RKO (cell line): ENCODE measurements around the gene ZDHHC5.
A peak's percentile ranks its signal among the peaks of the same experiment; 100 is the strongest.

ENCODE experiments used
- DNase-seq: peaks from one replicate; pipeline ENCODE4 v3.0.0-alpha.2; 2016; ENCODE audit warnings: low spot score

Gene ZDHHC5

GRCh38 chr11:57729479-57729878, 61.6 kb downstream of the ZDHHC5 start:
- DNase-seq = no peak

DNA sequence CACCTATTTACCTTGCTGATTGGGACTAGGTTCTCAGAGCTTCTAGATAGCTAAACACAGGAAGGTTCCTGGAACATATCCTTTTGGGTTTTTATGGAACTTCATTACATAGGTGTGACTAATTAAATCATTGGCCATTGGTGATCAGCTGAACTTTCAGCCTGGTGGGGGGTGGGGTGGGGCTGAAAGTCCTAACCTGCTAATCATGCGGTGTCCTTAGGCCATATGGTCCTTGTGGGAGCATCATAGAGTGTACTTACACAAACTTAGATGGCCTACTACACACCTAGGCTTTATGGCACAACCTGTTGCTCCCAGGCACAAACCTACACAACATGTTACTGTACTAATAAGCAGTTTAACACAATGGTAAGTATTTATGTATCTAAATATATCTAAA, 64.7 kb downstream of the ZDHHC5 start:
- no peak for DNase-seq

DNA sequence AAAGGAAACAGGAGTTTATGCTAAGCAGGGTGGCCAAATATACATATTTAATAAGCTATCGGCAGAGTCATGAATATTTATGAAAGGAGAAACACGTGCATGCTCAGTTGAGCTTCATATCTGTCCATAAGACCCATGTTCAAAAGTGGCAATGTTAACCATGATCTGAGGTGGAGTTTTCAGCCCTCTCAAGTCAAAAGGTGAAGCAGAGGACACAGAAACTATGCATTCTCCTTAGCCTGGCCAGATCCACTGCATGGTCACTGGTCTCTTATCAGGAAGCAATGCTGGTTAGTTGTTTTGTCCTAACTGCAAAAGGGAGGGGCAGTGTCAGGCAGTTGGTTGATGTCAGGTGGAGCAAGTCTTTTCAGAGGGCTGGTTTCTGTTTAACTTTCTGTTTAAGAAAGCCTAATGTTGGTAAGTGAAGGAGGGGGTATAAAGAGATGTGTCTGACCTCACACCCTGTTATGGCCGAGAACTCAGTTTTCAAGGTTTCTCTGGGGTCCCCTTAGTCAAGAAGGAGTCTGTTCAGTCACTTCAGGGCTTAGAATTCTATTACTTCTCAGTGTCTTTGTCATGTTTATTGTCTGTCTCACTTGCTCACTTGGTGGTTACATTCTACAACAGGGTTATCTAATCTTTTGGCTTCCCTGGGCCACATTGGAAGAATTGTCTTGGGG, 67.8 kb downstream of the ZDHHC5 start:
- DNase-seq = no peak

DNA sequence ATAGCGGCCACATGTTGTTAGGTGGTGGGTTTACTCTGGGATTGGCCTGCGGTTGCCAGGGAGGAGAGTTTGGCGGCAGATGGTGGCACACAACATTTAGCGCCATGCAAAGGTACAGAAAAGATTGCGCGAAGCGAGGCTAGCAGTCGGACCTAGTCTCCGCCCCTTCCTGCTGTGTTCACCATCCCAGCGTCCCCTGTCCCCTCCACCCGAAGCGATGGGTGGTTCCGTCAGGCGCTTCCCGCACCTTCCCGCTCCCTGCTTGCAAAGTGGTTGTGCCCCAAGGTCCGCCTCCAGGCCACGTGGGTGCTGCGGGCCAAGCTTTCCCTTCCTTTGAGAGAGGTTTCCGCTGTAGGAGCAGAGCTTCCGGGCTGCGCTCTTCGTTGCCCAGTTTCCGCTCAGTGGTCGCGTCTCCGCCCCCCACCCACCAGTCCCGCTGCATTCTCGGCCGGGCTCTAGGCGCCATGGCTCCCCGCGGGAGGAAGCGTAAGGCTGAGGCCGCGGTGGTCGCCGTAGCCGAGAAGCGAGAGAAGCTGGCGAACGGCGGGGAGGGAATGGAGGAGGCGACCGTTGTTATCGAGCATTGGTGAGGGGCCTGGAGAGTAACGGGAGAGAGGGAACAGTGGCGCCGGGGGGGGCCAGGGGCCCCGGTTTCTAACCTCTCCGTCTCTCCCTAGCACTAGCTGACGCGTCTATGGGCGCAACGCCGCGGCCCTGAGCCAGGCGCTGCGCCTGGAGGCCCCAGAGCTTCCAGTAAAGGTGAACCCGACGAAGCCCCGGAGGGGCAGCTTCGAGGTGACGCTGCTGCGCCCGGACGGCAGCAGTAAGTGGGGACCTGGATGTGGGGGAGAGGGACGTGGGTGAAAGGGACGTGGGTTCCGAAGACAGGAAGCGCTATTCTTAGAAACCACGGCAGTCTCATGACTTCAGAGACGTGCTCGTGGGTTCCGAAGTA, 73.5 kb downstream of the ZDHHC5 start, which contains the start of gene SELENOH:
TSS of gene SELENOH (plus strand) at position 360 of the 955 bp plus-strand sequence. CDS start at position 465, 105 bp downstream.
- DNase-seq = peak; percentile 97

- DNase-seq = no peak
These were observed 74.2 kb downstream of the ZDHHC5 start for GRCh38 chr11:57742087-57742452.

DNA sequence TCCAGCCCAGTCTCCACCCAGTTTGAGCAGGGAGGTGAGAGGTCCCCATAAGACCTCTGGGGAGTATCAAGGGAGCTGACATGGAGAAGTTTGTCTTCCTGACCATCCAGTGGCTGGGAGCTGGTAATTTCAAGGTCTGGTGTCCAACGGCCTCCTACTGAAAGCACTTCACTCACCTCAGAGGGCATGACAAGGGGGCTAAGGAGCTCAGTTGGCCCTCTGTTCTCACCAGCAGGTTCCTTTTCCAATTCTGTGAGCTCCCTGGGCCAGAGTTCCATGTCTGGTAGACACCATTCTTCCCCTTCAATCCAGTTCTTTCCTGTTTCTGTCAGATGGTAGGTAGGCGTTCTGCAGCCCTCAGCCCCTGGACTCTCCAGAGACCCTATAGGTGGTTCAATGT, 76.4 kb downstream of the ZDHHC5 start:
- DNase-seq = no peak

DNA sequence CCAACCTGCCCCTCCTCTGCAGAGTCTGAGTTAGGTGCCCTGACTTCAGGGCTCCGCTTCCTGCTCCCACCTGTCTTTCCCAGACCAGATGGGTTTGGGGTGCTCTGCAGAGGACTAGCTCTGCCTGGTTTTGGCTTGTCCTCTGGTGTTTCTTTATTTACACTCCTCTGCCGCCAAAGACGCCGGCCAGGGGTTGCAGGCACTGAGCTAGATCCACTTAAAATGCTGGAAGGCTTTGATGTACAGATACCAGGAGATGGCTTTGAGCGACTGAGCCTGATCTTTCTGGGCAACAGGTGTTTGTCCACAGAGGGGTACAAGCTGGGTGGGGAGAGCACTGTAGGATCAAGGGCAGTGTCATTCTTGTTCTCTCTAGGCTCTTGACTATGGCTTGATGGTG, 77.3 kb downstream of the ZDHHC5 start:
- DNase-seq = no peak

GRCh38 chr11:57746920-57747319, 79.0 kb downstream of the ZDHHC5 start:
- no peak for DNase-seq
